A673 (cell line): ENCODE data around the gene ADD3.

Experiments used
- EZH2 ChIP-seq: fragments of 200-600 bp; sonication (generic); IDR thresholded peaks from 2 replicates; pipeline ENCODE4 v1.6.1; 2017; ENCODE audit warnings: borderline replicate concordance, low read depth, mild to moderate bottlenecking, mixed read lengths, antibody characterized with exemption, low read length; ENCODE audit not compliant: poor library complexity, severe bottlenecking
- TF ChIP-seq, protein P1 (sequence below): fragments of 300-800, 200-600 bp; sonication (generic); conservative IDR thresholded peaks from 2 replicates; pipeline ENCODE4 v1.5.1; 2017; ENCODE audit warnings: low read depth, mild to moderate bottlenecking, antibody characterized with exemption, low read length, moderate library complexity, mixed read lengths

DNA sequence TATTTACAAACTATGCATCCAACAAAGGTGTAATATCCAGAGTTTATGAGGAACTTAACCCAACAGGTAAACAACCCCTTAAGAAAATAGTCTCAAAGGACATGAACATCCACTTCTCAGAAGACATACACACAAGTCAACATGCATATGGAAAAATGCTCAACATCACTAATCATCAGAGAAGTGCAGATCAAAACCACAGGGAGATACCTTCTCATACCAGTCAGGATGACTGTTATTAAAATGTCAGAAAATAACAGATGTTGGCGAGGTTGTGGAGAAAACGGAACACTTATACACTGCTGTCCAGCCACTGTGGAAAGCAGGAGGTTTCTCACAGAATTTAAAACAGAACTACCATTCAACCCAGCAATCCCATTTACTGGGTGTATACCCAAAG is 84.0 kb downstream of the ADD3 start:
- TF ChIP-seq, protein P1, sequence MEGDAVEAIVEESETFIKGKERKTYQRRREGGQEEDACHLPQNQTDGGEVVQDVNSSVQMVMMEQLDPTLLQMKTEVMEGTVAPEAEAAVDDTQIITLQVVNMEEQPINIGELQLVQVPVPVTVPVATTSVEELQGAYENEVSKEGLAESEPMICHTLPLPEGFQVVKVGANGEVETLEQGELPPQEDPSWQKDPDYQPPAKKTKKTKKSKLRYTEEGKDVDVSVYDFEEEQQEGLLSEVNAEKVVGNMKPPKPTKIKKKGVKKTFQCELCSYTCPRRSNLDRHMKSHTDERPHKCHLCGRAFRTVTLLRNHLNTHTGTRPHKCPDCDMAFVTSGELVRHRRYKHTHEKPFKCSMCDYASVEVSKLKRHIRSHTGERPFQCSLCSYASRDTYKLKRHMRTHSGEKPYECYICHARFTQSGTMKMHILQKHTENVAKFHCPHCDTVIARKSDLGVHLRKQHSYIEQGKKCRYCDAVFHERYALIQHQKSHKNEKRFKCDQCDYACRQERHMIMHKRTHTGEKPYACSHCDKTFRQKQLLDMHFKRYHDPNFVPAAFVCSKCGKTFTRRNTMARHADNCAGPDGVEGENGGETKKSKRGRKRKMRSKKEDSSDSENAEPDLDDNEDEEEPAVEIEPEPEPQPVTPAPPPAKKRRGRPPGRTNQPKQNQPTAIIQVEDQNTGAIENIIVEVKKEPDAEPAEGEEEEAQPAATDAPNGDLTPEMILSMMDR = no peak
- TF ChIP-seq EZH2 = no peak
